Measurements from ENCODE around the gene SINHCAF. TPM values are rescaled to one million over a fixed set of nuclear protein-coding genes. Genes with fewer than 3 reads are reported as not detected.
A peak's percentile ranks its signal among the peaks of the same experiment; 100 is the strongest.

The SINHCAF gene
- total RNA-seq, 1 donor from 2014 or later = 154 TPM

GRCh38 chr12:31322801-31323207 lies 3.1 kb downstream of the SINHCAF start:
- no peak for DNase-seq (ENCODE audit: extremely low spot score, unreplicated experiment)
- no peak for TF ChIP-seq CTCF (conservative IDR thresholded peaks at IDR 0.05)
- H3K4me1 Mint-ChIP-seq (ENCODE audit: unreplicated experiment) = peaks cover 38% of the 10 kb centered on the region

GRCh38 chr12:31321897-31322228 lies 4.1 kb downstream of the SINHCAF start:
- Mint-ChIP-seq H3K4me1 (ENCODE audit: unreplicated experiment) (peaks cover 45% of the 10 kb centered on the region), H3K27ac (peak overlapping the region; percentile 98), H3K4me3 (peak overlapping the region; percentile 96)

More at GRCh38 chr12:31322801-31323207, 3.1 kb downstream of the SINHCAF start:
- Mint-ChIP-seq H3K4me3 (peak overlapping the region; percentile 96), H3K27ac (peak overlapping the region; percentile 98), H3K36me3 (peaks cover 21% of the 10 kb centered on the region), H3K27me3 (peaks cover 7% of the 10 kb centered on the region), H3K9me3 (no peaks in the 10 kb centered on the region)

GRCh38 chr12:31321186-31321896 lies 4.6 kb downstream of the SINHCAF start:
- H3K36me3 Mint-ChIP-seq = peaks cover 21% of the 10 kb centered on the region
- peak overlapping the region; percentile 98 for H3K27ac Mint-ChIP-seq
- no peak for DNase-seq (ENCODE audit: extremely low spot score, unreplicated experiment)
- peaks cover 7% of the 10 kb centered on the region for H3K27me3 Mint-ChIP-seq
- H3K9me3 Mint-ChIP-seq = no peaks in the 10 kb centered on the region
- peaks cover 45% of the 10 kb centered on the region for H3K4me1 Mint-ChIP-seq (ENCODE audit: unreplicated experiment)
- TF ChIP-seq CTCF (conservative IDR thresholded peaks at IDR 0.05) = no peak
- H3K4me3 Mint-ChIP-seq = peak overlapping the region; percentile 96

More at GRCh38 chr12:31321897-31322228, 4.1 kb downstream of the SINHCAF start:
- Mint-ChIP-seq H3K36me3 (peaks cover 21% of the 10 kb centered on the region), H3K27me3 (peaks cover 7% of the 10 kb centered on the region), H3K9me3 (no peaks in the 10 kb centered on the region)
- no peak for TF ChIP-seq CTCF (conservative IDR thresholded peaks at IDR 0.05)
- DNase-seq (ENCODE audit: extremely low spot score, unreplicated experiment) = no peak

GRCh38 chr12:31318657-31319269 lies 7.2 kb downstream of the SINHCAF start:
- no peak for DNase-seq (ENCODE audit: extremely low spot score, unreplicated experiment)
- H3K27ac Mint-ChIP-seq = peak overlapping the region; percentile 79
- no peak for TF ChIP-seq CTCF (conservative IDR thresholded peaks at IDR 0.05)
- H3K4me3 Mint-ChIP-seq = peak overlapping the region; percentile 71
- H3K4me1 Mint-ChIP-seq (ENCODE audit: unreplicated experiment) = peaks cover 45% of the 10 kb centered on the region
- peaks cover 3% of the 10 kb centered on the region for H3K9me3 Mint-ChIP-seq
- H3K36me3 Mint-ChIP-seq = peaks cover 28% of the 10 kb centered on the region
- no peaks in the 10 kb centered on the region for H3K27me3 Mint-ChIP-seq

GRCh38 chr12:31317471-31318395 lies 8.2 kb downstream of the SINHCAF start:
- no peak for DNase-seq (ENCODE audit: extremely low spot score, unreplicated experiment)
- Mint-ChIP-seq H3K4me1 (ENCODE audit: unreplicated experiment) (peaks cover 41% of the 10 kb centered on the region), H3K36me3 (peaks cover 26% of the 10 kb centered on the region)

More at GRCh38 chr12:31317471-31318395, 8.2 kb downstream of the SINHCAF start:
- no peak for TF ChIP-seq CTCF (conservative IDR thresholded peaks at IDR 0.05)
- Mint-ChIP-seq H3K4me3 (peak overlapping the region; percentile 71), H3K9me3 (peaks cover 4% of the 10 kb centered on the region), H3K27me3 (no peaks in the 10 kb centered on the region), H3K27ac (peak overlapping the region; percentile 79)

All from type B pancreatic cell (in vitro differentiated cells).